HepG2 (cell line): ENCODE data around the gene COQ7.

ENCODE experiments used
- FOXJ3 ChIP-seq: sonication (generic); formaldehyde crosslinking; IDR thresholded peaks from 2 replicates; pipeline ENCODE4 v1.4.0; 2020; ENCODE audit warnings: missing genetic modification reagents, mild to moderate bottlenecking, borderline replicate concordance
- LCORL ChIP-seq, 2 experiments: fragments of 450-650 bp in 1 of 2; sonication (generic) in 1 of 2; formaldehyde crosslinking in 1 of 2; IDR thresholded peaks; 2 replicates each; pipeline versions ENCODE4 v1.5.0 to v1.6.1; 2017 to 2020; ENCODE audit warnings: antibody characterized with exemption in 1 of 2, missing genetic modification reagents in 1 of 2
- ZNF777 ChIP-seq: sonication (generic); formaldehyde crosslinking; IDR thresholded peaks from 2 replicates; pipeline ENCODE4 v1.4.0; 2020; ENCODE audit warnings: missing genetic modification reagents

DNA sequence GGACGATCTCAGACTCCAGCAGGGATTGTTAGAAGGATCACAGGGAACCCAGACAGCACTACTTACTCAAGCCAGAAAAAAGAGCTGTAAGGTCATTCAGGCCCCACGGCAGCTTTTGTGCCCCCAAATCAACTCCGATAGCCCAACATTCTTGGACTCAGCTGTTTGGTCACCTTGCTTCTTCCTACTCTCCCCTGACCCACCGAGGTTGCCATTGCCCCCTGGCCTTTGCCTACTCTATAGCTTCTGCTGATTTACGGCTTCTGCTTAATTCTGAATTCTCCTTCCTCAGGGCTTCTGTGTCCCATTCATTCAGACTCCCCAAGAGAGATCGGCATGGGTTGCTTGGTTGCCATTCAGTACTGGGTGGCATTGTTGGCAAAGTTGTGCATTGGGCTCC, 37.7 kb downstream of the COQ7 start:
- no peak for TF ChIP-seq ZNF777
- TF ChIP-seq LCORL (IDR thresholded peaks at IDR 0.05), result no peak
- no peak for TF ChIP-seq LCORL (CRISPR knock-in tag; IDR thresholded peaks at IDR 0.05)
- TF ChIP-seq FOXJ3, result no peak
